IMR-90 (cell line): Measurements from ENCODE around the gene ZBTB11. TPM values are rescaled to one million over a fixed set of nuclear protein-coding genes. Genes with fewer than 3 reads are reported as not detected.

Source experiments
- ATAC-seq: fragments of 200-7000 bp; cut with Tn5 transposase; 2 replicates; pipeline ENCODE4 v1.9.1; 2020; ENCODE audit warnings: low read depth, mild to moderate bottlenecking, moderate library complexity
- BruUV-seq: library from RNA; stranded (reverse); fragments of 400-500 nt; replicated peaks from 2 replicates; lab custom pipeline; 2021; lab: Mats Ljungman, UMichigan
- CTCF ChIA-PET: fragments of 300-600 bp; formaldehyde crosslinking; extraction: SDS; loops from one replicate; lab custom pipeline; 2021; ENCODE audit warnings: antibody characterized with exemption; lab: Yijun Ruan, JAX
- POLR2A ChIA-PET: fragments of 300-600 bp; sonication (Branson Sonifier 250); formaldehyde crosslinking; loops from one replicate; lab custom pipeline; 2022; ENCODE audit warnings: antibody characterized with exemption; ENCODE audit not compliant: unreplicated experiment; lab: Charles Lee
- DNase-seq: peaks from one replicate; pipeline ENCODE4 v3.0.0; 2013
- H2AFZ ChIP-seq: replicated peaks from 2 replicates; pipeline ENCODE3; 2013; ENCODE audit warnings: low read length, mild to moderate bottlenecking; ENCODE audit not compliant: poor library complexity
- H2AK5ac ChIP-seq: 2 replicates; pipeline ENCODE4 v1.6.1; 2013; ENCODE audit warnings: low read depth, low read length, inconsistent platforms
- H2AK9ac ChIP-seq: replicated peaks from 2 replicates; pipeline ENCODE3; 2013; ENCODE audit warnings: mild to moderate bottlenecking, low read depth, low read length, moderate library complexity; ENCODE audit not compliant: poor library complexity
- H2BK120ac ChIP-seq: 2 replicates; pipeline ENCODE4 v1.6.1; 2013; ENCODE audit warnings: low read depth, low read length, inconsistent platforms
- H2BK15ac ChIP-seq: 3 replicates; pipeline ENCODE4 v1.6.1; 2013; ENCODE audit warnings: low read depth, low read length, inconsistent platforms
- H2BK20ac ChIP-seq: 2 replicates; pipeline ENCODE4 v1.6.1; 2013; ENCODE audit warnings: low read depth, mild to moderate bottlenecking, inconsistent platforms, low read length, moderate library complexity
- H2BK5ac ChIP-seq: 2 replicates; pipeline ENCODE4 v1.6.1; 2013; ENCODE audit warnings: mild to moderate bottlenecking, low read depth, low read length, inconsistent platforms; ENCODE audit not compliant: poor library complexity, severe bottlenecking
- H3K14ac ChIP-seq: replicated peaks from 2 replicates; pipeline ENCODE4 v1.6.1; 2013; ENCODE audit warnings: low read depth, low read length, inconsistent platforms
- H3K18ac ChIP-seq: 2 replicates; pipeline ENCODE4 v1.6.1; 2013; ENCODE audit warnings: low read depth, low read length, control low read depth
- H3K23ac ChIP-seq: 2 replicates; pipeline ENCODE4 v1.6.1; 2013; ENCODE audit warnings: low read depth, low read length, inconsistent platforms
- H3K27ac ChIP-seq: 2 replicates; pipeline ENCODE4 v1.5.1; 2013; ENCODE audit warnings: mild to moderate bottlenecking, control low read depth, low read length; ENCODE audit not compliant: insufficient read depth
- H3K27me3 ChIP-seq: 2 replicates; pipeline ENCODE4 v1.6.1; 2013; ENCODE audit warnings: low read length; ENCODE audit not compliant: control insufficient read depth, insufficient read depth
- H3K36me3 ChIP-seq: 2 replicates; pipeline ENCODE4 v1.6.1; 2013; ENCODE audit warnings: low read length, mixed read lengths; ENCODE audit not compliant: control insufficient read depth, insufficient read depth
- H3K4ac ChIP-seq: 2 replicates; pipeline ENCODE4 v1.6.1; 2013; ENCODE audit warnings: low read depth, low read length, inconsistent platforms
- H3K4me1 ChIP-seq: 2 replicates; pipeline ENCODE4 v1.6.1; 2013; ENCODE audit warnings: low read length, mixed read lengths; ENCODE audit not compliant: control insufficient read depth, insufficient read depth
- H3K4me2 ChIP-seq: 2 replicates; pipeline ENCODE4 v1.6.1; 2013; ENCODE audit warnings: low read depth, mild to moderate bottlenecking, control low read depth, low read length, moderate library complexity
- H3K4me3 ChIP-seq: 2 replicates; pipeline ENCODE4 v1.5.1; 2013; ENCODE audit warnings: low read depth, mild to moderate bottlenecking, control low read depth, low read length, moderate library complexity; ENCODE audit not compliant: insufficient read depth
- H3K56ac ChIP-seq: 2 replicates; pipeline ENCODE4 v1.6.1; 2013; ENCODE audit warnings: low read length, inconsistent platforms; ENCODE audit not compliant: insufficient read depth; ENCODE audit errors: extremely low read depth
- H3K79me1 ChIP-seq, 2 experiments: 2 replicates each; pipeline ENCODE4 v1.6.1; 2013; ENCODE audit warnings: low read length in 2 of 2, inconsistent platforms in 1 of 2, low read depth in 1 of 2
- H3K9ac ChIP-seq: 2 replicates; pipeline ENCODE4 v1.6.1; 2013; ENCODE audit warnings: low read depth, low read length, control low read depth
- H3K9me1 ChIP-seq: 2 replicates; pipeline ENCODE4 v1.6.1; 2013; ENCODE audit warnings: low read length, inconsistent platforms; ENCODE audit not compliant: insufficient read depth
- H3K9me3 ChIP-seq: 2 replicates; pipeline ENCODE4 v1.6.1; 2013; ENCODE audit warnings: low read length; ENCODE audit not compliant: control insufficient read depth, insufficient read depth
- H4K20me1 ChIP-seq: 2 replicates; pipeline ENCODE4 v1.6.1; 2013; ENCODE audit warnings: low read length, inconsistent platforms; ENCODE audit not compliant: insufficient read depth
- H4K5ac ChIP-seq: 2 replicates; pipeline ENCODE4 v1.6.1; 2013; ENCODE audit warnings: mild to moderate bottlenecking, low read depth, low read length, control low read depth
- H4K8ac ChIP-seq, 2 experiments: 2 replicates each; pipeline ENCODE4 v1.6.1; 2013; ENCODE audit warnings: low read depth in 2 of 2, low read length in 2 of 2, control low read depth in 1 of 2, inconsistent platforms in 1 of 2
- H4K91ac ChIP-seq: 2 replicates; pipeline ENCODE4 v1.6.1; 2013; ENCODE audit warnings: low read depth, low read length, inconsistent platforms; ENCODE audit not compliant: insufficient read depth
- BHLHE40 ChIP-seq: fragments of 150-350 bp; IDR thresholded peaks from 2 replicates; pipeline ENCODE4 v1.6.1; 2016; ENCODE audit warnings: mild to moderate bottlenecking, low read depth, low read length
- CEBPB ChIP-seq: IDR thresholded peaks from 2 replicates; pipeline ENCODE4 v1.6.1; 2012; ENCODE audit warnings: low read depth, low read length, improper control_type of control experiment
- CHD1 ChIP-seq: IDR thresholded peaks from 2 replicates; pipeline ENCODE4 v1.6.1; 2012; ENCODE audit warnings: low read depth, low read length, improper control_type of control experiment
- FOS ChIP-seq: fragments of 150-350 bp; IDR thresholded peaks from 2 replicates; pipeline ENCODE4 v1.6.1; 2016; ENCODE audit warnings: low read depth, low read length
- MAFK ChIP-seq: IDR thresholded peaks from 2 replicates; pipeline ENCODE4 v1.6.1; 2012; ENCODE audit warnings: low read depth, low read length, improper control_type of control experiment
- MAZ ChIP-seq: IDR thresholded peaks from 2 replicates; pipeline ENCODE4 v1.6.1; 2012; ENCODE audit warnings: low read depth, mild to moderate bottlenecking, low read length, improper control_type of control experiment, moderate library complexity, borderline replicate concordance
- MXI1 ChIP-seq: IDR thresholded peaks from 2 replicates; pipeline ENCODE4 v1.6.1; 2012; ENCODE audit warnings: low read depth, mild to moderate bottlenecking, low read length, moderate library complexity, borderline replicate concordance
- NFE2L2 ChIP-seq: fragments of 150-350 bp; IDR thresholded peaks from 2 replicates; pipeline ENCODE4 v1.6.1; 2016; ENCODE audit warnings: low read depth, mild to moderate bottlenecking, low read length
- POLR2A ChIP-seq: IDR thresholded peaks from 2 replicates; pipeline ENCODE4 v1.6.1; 2012; ENCODE audit warnings: mild to moderate bottlenecking, low read depth, low read length
- RAD21 ChIP-seq: IDR thresholded peaks from 2 replicates; pipeline ENCODE4 v1.6.1; 2012; ENCODE audit warnings: low read length, improper control_type of control experiment
- RCOR1 ChIP-seq: IDR thresholded peaks from 2 replicates; pipeline ENCODE4 v1.6.1; 2012; ENCODE audit warnings: mild to moderate bottlenecking, low read length, improper control_type of control experiment; ENCODE audit not compliant: insufficient replicate concordance
- RFX5 ChIP-seq: IDR thresholded peaks from 2 replicates; pipeline ENCODE4 v1.8.0; 2012; ENCODE audit warnings: low read depth, mild to moderate bottlenecking, low read length, moderate library complexity
- SMC3 ChIP-seq: fragments of 150-350 bp; IDR thresholded peaks from 2 replicates; pipeline ENCODE4 v1.6.1; 2016; ENCODE audit warnings: low read depth, mild to moderate bottlenecking, antibody characterized with exemption, low read length, moderate library complexity
- WGBS, 2 experiments: methylation state at CpG; one replicate each; pipeline versions ENCODE4 v1.1.5 to v1.1.7; 2013; ENCODE audit warnings: missing lambda C conversion rate in 2 of 2; ENCODE audit not compliant: insufficient read length in 1 of 2; ENCODE audit errors: extremely low coverage in 2 of 2; 5-methylcytosine and 5-hydroxymethylcytosine counted together
- dilution Hi-C: fragments of 300-500 bp; cut with HindIII; formaldehyde crosslinking; loops from one replicate; pipeline ENCODE4 v1.14.3; 2018; ENCODE audit warnings: low sequenced_read_pairs; ENCODE audit not compliant: unreplicated experiment
- in situ Hi-C: fragments of 300-500 bp; cut with MboI; formaldehyde crosslinking; loops from 3 replicates; pipeline ENCODE4 v1.14.3; 2019; ENCODE audit warnings: low sequenced_read_pairs, inconsistent platforms, mixed read lengths
- intact Hi-C: fragments of 100-400 bp; cut with micrococcal nuclease; formaldehyde crosslinking; loops from 2 replicates; pipeline ENCODE4 v1.10.0; 2022
- polyA plus RNA-seq, 3 experiments: library from polyadenylated mRNA; depleted of rRNA; stranded (reverse); fragments of >200 nt; gene quantifications; 2 replicates each; pipeline ENCODE4 v1.2.3, GENCODE V29; 2012; ENCODE audit warnings: low replicate concordance in 1 of 3
- total RNA-seq: library from RNA; depleted of rRNA; stranded (reverse); fragments of >200 nt; gene quantifications from 2 replicates; pipeline ENCODE4 v1.2.3, GENCODE V29; 2012
- TF ChIP-seq, protein P1 (sequence below): fragments of 150-350 bp; IDR thresholded peaks from 2 replicates; pipeline ENCODE4 v1.6.1; 2016; ENCODE audit warnings: low read depth, mild to moderate bottlenecking, low read length, moderate library complexity, borderline replicate concordance
- TF ChIP-seq, protein P2 (sequence below): fragments of 150-350 bp; IDR thresholded peaks from 2 replicates; pipeline ENCODE4 v1.6.1; 2017; ENCODE audit warnings: mild to moderate bottlenecking, antibody characterized with exemption, low read length, low read depth
- TF ChIP-seq, protein P3 (sequence below): conservative IDR thresholded peaks from 2 replicates; pipeline ENCODE4 v1.5.1; 2012; ENCODE audit warnings: mild to moderate bottlenecking, low read depth, low read length, improper control_type of control experiment

The ZBTB11 gene
- total and polyA plus RNA-seq, 2 of the 4 experiments (the other 2 are of a cell fraction) = 6.0 to 17.2 TPM

DNA sequence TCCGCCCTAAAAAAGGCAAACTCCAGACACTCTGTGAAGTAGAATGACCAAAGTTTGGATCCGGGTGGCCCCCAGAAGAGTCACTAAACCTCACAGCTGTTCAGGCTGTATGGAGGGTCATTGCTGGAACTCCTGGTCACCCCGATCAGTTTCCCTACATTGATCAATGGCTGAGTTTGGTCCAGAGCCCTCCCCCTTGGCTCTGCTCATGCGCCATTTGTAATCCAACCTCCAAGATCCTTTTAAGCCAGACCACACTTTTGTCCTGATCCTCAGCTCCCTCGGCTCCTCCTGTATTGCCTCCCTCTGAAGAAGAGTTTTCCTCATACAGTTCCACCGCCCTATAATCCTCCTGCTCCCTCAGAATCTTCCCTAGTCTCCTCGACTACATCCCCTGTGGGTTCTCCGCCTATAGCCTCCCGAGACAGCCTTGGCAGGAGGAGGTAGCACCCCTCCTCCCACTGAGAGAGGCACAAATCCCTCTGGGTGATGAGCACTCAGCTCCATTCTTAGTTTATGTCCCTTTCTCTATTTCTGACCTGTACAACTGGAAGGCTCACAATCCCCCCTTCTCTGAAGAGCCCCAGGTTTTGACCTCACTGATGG, 42.2 kb downstream of the ZBTB11 start:
- H3K9ac ChIP-seq = no peak overlapping the region
- no peak overlapping the region for H2BK20ac ChIP-seq
- ATAC-seq (no peak), DNase-seq (no peak)
- no peak overlapping the region for H3K23ac ChIP-seq
- dilution Hi-C loops (no loop called here), in situ Hi-C loops (no loop called here), intact Hi-C loops (loop anchor here (5.0 kb wide), 1 partner anchor 62 kb away; the partner anchor contains the start of gene PCNP)
- no peak overlapping the region for H4K5ac ChIP-seq
- H3K36me3 ChIP-seq = no peaks in the 10 kb centered on the region
- H2BK15ac ChIP-seq = no peak overlapping the region
- no peak overlapping the region for H2AK5ac ChIP-seq
- no peaks in the 10 kb centered on the region for H4K20me1 ChIP-seq
- no TSS peak for BruUV-seq
- no peak overlapping the region for H2AK9ac ChIP-seq
- no peak overlapping the region for H3K18ac ChIP-seq
- H3K14ac ChIP-seq = no peak overlapping the region
- no peak overlapping the region for H2AFZ ChIP-seq
- no peak overlapping the region for H3K27ac ChIP-seq
- H3K4me3 ChIP-seq = no peak overlapping the region
- 69% methylated on average over 3 of the region's 9 CpGs; no CpG with 5 or more reads in 1 of the 2 experiments for WGBS, 2 experiments
- ChIA-PET CTCF (no interaction called here), POLR2A (no interaction called here)
- H3K9me3 ChIP-seq = no peaks in the 10 kb centered on the region
- peaks cover 5% of the 10 kb centered on the region; the same call in 1 of the 2 replicates for H3K27me3 ChIP-seq
- no peak overlapping the region for H2BK5ac ChIP-seq
- TF ChIP-seq RCOR1 = no peak
- no peak for TF ChIP-seq BHLHE40
- no peak for TF ChIP-seq CEBPB
- TF ChIP-seq SMC3 = no peak
- TF ChIP-seq FOS = no peak
- TF ChIP-seq MAFK = no peak
- TF ChIP-seq CHD1 = no peak
- TF ChIP-seq, protein P1, sequence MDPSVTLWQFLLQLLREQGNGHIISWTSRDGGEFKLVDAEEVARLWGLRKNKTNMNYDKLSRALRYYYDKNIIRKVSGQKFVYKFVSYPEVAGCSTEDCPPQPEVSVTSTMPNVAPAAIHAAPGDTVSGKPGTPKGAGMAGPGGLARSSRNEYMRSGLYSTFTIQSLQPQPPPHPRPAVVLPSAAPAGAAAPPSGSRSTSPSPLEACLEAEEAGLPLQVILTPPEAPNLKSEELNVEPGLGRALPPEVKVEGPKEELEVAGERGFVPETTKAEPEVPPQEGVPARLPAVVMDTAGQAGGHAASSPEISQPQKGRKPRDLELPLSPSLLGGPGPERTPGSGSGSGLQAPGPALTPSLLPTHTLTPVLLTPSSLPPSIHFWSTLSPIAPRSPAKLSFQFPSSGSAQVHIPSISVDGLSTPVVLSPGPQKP = no peak
- TF ChIP-seq NFE2L2 = no peak
- no peak for TF ChIP-seq MAZ
- no peak for TF ChIP-seq MXI1
- TF ChIP-seq, protein P2, sequence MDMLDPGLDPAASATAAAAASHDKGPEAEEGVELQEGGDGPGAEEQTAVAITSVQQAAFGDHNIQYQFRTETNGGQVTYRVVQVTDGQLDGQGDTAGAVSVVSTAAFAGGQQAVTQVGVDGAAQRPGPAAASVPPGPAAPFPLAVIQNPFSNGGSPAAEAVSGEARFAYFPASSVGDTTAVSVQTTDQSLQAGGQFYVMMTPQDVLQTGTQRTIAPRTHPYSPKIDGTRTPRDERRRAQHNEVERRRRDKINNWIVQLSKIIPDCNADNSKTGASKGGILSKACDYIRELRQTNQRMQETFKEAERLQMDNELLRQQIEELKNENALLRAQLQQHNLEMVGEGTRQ = no peak
- TF ChIP-seq, protein P3, sequence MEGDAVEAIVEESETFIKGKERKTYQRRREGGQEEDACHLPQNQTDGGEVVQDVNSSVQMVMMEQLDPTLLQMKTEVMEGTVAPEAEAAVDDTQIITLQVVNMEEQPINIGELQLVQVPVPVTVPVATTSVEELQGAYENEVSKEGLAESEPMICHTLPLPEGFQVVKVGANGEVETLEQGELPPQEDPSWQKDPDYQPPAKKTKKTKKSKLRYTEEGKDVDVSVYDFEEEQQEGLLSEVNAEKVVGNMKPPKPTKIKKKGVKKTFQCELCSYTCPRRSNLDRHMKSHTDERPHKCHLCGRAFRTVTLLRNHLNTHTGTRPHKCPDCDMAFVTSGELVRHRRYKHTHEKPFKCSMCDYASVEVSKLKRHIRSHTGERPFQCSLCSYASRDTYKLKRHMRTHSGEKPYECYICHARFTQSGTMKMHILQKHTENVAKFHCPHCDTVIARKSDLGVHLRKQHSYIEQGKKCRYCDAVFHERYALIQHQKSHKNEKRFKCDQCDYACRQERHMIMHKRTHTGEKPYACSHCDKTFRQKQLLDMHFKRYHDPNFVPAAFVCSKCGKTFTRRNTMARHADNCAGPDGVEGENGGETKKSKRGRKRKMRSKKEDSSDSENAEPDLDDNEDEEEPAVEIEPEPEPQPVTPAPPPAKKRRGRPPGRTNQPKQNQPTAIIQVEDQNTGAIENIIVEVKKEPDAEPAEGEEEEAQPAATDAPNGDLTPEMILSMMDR = no peak
- TF ChIP-seq RAD21 = no peak
- no peak for TF ChIP-seq RFX5
- TF ChIP-seq POLR2A = no peak
- no peak overlapping the region for H3K4ac ChIP-seq
- H4K91ac ChIP-seq = no peak overlapping the region
- no peaks in the 10 kb centered on the region for H3K4me1 ChIP-seq
- no peak overlapping the region for H3K4me2 ChIP-seq
- H3K9me1 ChIP-seq = no peaks in the 10 kb centered on the region
- H3K79me1 ChIP-seq = no peaks in the 10 kb centered on the region
- no peak overlapping the region for H3K56ac ChIP-seq
- H2BK120ac ChIP-seq = no peak overlapping the region
- H4K8ac ChIP-seq = no peak overlapping the region
